ENCODE measurements around the gene DENND6B. TPM values are rescaled to one million over a fixed set of nuclear protein-coding genes. Genes with fewer than 3 reads are reported as not detected.

The DENND6B gene
- polyA plus RNA-seq, 1 donor from 2014 or later, result 51.0 TPM

DNA sequence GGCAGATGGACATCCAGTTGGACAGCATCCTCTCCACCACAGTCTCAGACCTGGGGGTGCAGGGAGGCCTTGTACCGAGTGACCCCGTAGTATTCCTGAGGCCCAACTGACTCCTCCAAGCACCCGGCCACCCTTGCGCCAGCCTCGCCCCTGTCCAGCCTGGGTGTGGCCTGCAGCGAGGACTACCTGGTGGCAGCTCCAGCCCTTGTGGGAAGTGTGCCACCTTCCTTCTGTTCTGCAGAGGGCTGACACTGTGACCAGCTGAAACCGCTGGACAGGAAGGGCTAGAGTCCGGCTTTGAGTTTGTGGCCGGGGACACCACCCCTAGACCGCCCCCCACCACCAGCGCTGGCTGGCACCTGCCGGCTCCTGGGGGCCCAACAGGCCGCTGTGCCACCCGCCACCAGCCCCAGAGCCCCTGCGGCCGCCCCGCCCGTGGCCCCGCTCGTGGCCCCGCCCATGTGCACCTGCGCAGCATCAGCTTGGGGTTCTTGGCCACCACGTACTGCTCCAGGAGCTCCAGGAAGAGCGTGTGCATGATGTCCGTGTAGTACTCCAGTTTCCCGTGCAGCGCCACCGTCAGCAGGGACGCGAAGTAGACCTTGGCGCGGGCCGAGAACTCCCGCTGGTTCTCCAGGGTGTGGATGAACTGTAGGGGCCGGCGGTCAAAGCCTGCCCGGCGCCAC is 46.6 kb downstream of the DENND6B start:
- Histone ChIP-seq H3K36me3 (ENCODE audit: insufficient read depth, low read length) (no peaks in the 10 kb centered on the region), H3K27me3 (ENCODE audit: insufficient read depth, low read depth, low read length) (no peaks in the 10 kb centered on the region), H3K4me3 (ENCODE audit: low read length) (no peak overlapping the region), H3K4me2 (ENCODE audit: low read length) (no peak overlapping the region), H3K9me3 (ENCODE audit: low read length) (no peaks in the 10 kb centered on the region), H3K79me2 (replicated peaks; ENCODE audit: insufficient read depth, low read length) (no peaks in the 10 kb centered on the region), H4K20me1 (ENCODE audit: insufficient read depth) (no peaks in the 10 kb centered on the region), H2AFZ (ENCODE audit: low read depth, low read length) (no peak overlapping the region), H3K9ac (ENCODE audit: low read length) (no peak overlapping the region), H3K9me2 (ENCODE audit: insufficient read depth, low read length) (no peaks in the 10 kb centered on the region), H3K27ac (ENCODE audit: low read length) (no peak overlapping the region), H3F3A (ENCODE audit: insufficient read depth, low read length, poor library complexity, severe bottlenecking) (no peaks in the 10 kb centered on the region)
- no peak for TF ChIP-seq EP300 (conservative IDR thresholded peaks at IDR 0.05; ENCODE audit: poor library complexity, severe bottlenecking)
- no peak for TF ChIP-seq MXI1 (conservative IDR thresholded peaks at IDR 0.05; ENCODE audit: poor library complexity, severe bottlenecking)
- TF ChIP-seq, protein P1, sequence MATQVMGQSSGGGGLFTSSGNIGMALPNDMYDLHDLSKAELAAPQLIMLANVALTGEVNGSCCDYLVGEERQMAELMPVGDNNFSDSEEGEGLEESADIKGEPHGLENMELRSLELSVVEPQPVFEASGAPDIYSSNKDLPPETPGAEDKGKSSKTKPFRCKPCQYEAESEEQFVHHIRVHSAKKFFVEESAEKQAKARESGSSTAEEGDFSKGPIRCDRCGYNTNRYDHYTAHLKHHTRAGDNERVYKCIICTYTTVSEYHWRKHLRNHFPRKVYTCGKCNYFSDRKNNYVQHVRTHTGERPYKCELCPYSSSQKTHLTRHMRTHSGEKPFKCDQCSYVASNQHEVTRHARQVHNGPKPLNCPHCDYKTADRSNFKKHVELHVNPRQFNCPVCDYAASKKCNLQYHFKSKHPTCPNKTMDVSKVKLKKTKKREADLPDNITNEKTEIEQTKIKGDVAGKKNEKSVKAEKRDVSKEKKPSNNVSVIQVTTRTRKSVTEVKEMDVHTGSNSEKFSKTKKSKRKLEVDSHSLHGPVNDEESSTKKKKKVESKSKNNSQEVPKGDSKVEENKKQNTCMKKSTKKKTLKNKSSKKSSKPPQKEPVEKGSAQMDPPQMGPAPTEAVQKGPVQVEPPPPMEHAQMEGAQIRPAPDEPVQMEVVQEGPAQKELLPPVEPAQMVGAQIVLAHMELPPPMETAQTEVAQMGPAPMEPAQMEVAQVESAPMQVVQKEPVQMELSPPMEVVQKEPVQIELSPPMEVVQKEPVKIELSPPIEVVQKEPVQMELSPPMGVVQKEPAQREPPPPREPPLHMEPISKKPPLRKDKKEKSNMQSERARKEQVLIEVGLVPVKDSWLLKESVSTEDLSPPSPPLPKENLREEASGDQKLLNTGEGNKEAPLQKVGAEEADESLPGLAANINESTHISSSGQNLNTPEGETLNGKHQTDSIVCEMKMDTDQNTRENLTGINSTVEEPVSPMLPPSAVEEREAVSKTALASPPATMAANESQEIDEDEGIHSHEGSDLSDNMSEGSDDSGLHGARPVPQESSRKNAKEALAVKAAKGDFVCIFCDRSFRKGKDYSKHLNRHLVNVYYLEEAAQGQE (IDR thresholded peaks at IDR 0.05; ENCODE audit: borderline replicate concordance), result no peak
- no peak for TF ChIP-seq POLR2AphosphoS5 (IDR thresholded peaks at IDR 0.05)
- TF ChIP-seq RAD21 (conservative IDR thresholded peaks at IDR 0.05), result no peak
- TF ChIP-seq TAF1 (IDR thresholded peaks at IDR 0.05; ENCODE audit: low read depth), result no peak
- no peak for TF ChIP-seq SMC3 (conservative IDR thresholded peaks at IDR 0.05; ENCODE audit: poor library complexity)
- TF ChIP-seq, protein P2, sequence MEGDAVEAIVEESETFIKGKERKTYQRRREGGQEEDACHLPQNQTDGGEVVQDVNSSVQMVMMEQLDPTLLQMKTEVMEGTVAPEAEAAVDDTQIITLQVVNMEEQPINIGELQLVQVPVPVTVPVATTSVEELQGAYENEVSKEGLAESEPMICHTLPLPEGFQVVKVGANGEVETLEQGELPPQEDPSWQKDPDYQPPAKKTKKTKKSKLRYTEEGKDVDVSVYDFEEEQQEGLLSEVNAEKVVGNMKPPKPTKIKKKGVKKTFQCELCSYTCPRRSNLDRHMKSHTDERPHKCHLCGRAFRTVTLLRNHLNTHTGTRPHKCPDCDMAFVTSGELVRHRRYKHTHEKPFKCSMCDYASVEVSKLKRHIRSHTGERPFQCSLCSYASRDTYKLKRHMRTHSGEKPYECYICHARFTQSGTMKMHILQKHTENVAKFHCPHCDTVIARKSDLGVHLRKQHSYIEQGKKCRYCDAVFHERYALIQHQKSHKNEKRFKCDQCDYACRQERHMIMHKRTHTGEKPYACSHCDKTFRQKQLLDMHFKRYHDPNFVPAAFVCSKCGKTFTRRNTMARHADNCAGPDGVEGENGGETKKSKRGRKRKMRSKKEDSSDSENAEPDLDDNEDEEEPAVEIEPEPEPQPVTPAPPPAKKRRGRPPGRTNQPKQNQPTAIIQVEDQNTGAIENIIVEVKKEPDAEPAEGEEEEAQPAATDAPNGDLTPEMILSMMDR (IDR thresholded peaks at IDR 0.05; ENCODE audit: poor library complexity, severe bottlenecking), result no peak
- TF ChIP-seq EZH2 (IDR thresholded peaks at IDR 0.05; ENCODE audit: borderline replicate concordance, insufficient read depth, low read length, poor library complexity, severe bottlenecking), result no peak

DNA sequence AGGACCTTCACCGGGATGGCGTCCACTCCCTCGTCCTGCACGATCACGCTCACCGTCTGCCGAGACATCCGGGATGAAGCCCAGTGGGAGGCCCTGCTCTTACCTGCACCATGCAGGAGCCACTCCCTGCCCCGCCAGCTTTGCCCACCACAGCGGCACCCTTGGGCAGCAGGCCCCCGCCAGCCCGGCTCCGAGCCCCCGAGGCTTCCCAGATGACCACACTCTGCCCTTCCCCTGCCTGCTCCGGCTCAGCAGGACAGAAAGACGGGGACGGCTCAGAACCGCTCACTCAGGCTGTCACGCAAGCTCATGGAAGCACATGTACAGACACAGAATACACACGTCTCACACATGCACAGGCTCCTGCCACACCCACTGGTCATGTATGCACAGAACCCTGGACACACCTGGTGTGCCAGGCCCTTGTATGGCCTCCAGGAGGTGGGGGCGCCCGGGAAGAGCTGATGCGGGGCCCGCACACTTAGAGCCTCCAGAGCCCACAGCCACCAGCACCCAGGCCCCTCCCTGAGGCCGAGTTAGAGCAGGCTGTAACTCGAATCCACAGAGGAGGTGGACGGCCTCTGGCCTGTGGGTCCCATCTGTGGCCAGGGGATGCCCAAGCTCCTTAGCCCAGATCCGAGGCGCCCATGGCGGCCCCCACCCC is 47.7 kb downstream of the DENND6B start:
- H3K36me3 ChIP-seq (ENCODE audit: insufficient read depth, low read length), result no peaks in the 10 kb centered on the region
- no peaks in the 10 kb centered on the region for H4K20me1 ChIP-seq (ENCODE audit: insufficient read depth)
- no peak overlapping the region for H2AFZ ChIP-seq (ENCODE audit: low read depth, low read length)
- H3K4me3 ChIP-seq (ENCODE audit: low read length), result no peak overlapping the region
- no peak overlapping the region for H3K27ac ChIP-seq (ENCODE audit: low read length)
- H3F3A ChIP-seq (ENCODE audit: insufficient read depth, low read length, poor library complexity, severe bottlenecking), result no peaks in the 10 kb centered on the region
- H3K9me2 ChIP-seq (ENCODE audit: insufficient read depth, low read length), result no peaks in the 10 kb centered on the region
- TF ChIP-seq RAD21 (conservative IDR thresholded peaks at IDR 0.05) (no peak), POLR2AphosphoS5 (IDR thresholded peaks at IDR 0.05) (no peak), TAF1 (IDR thresholded peaks at IDR 0.05; ENCODE audit: low read depth) (no peak), EZH2 (IDR thresholded peaks at IDR 0.05; ENCODE audit: borderline replicate concordance, insufficient read depth, low read length, poor library complexity, severe bottlenecking) (no peak), SMC3 (conservative IDR thresholded peaks at IDR 0.05; ENCODE audit: poor library complexity) (no peak), EP300 (conservative IDR thresholded peaks at IDR 0.05; ENCODE audit: poor library complexity, severe bottlenecking) (no peak), MXI1 (conservative IDR thresholded peaks at IDR 0.05; ENCODE audit: poor library complexity, severe bottlenecking) (no peak)
- TF ChIP-seq, protein P1 (IDR thresholded peaks at IDR 0.05; ENCODE audit: borderline replicate concordance), result no peak
- TF ChIP-seq, protein P2 (IDR thresholded peaks at IDR 0.05; ENCODE audit: poor library complexity, severe bottlenecking), result no peak
- H3K9me3 ChIP-seq (ENCODE audit: low read length), result no peaks in the 10 kb centered on the region
- H3K4me2 ChIP-seq (ENCODE audit: low read length), result no peak overlapping the region
- H3K79me2 ChIP-seq (replicated peaks; ENCODE audit: insufficient read depth, low read length), result no peaks in the 10 kb centered on the region
- H3K27me3 ChIP-seq (ENCODE audit: insufficient read depth, low read depth, low read length), result no peaks in the 10 kb centered on the region
- no peak overlapping the region for H3K9ac ChIP-seq (ENCODE audit: low read length)
